SK-N-SH (cell line): ENCODE data around the gene KAT14.

Source experiments
- EZH2phosphoT487 ChIP-seq: fragments of 200-600 bp; sonication (generic); IDR thresholded peaks from 2 replicates; pipeline ENCODE4 v1.6.1; 2017; ENCODE audit warnings: low read depth, mixed run types, mild to moderate bottlenecking, antibody characterized with exemption, moderate library complexity, borderline replicate concordance
- FOSL2 ChIP-seq: IDR thresholded peaks from 2 replicates; pipeline ENCODE4 v1.4.0; 2012; ENCODE audit warnings: low read depth, mild to moderate bottlenecking, moderate library complexity, borderline replicate concordance
- GATA2 ChIP-seq: sonication (generic); formaldehyde crosslinking; IDR thresholded peaks from 2 replicates; pipeline ENCODE4 v1.5.0; 2020; ENCODE audit warnings: mild to moderate bottlenecking, missing genetic modification reagents
- JUND ChIP-seq: IDR thresholded peaks from 2 replicates; pipeline ENCODE4 v1.4.0; 2012
- MEF2A ChIP-seq: IDR thresholded peaks from 2 replicates; pipeline ENCODE4 v1.4.0; 2012; ENCODE audit warnings: low read depth, borderline replicate concordance
- NFIC ChIP-seq: IDR thresholded peaks from 2 replicates; pipeline ENCODE4 v1.4.0; 2012; ENCODE audit warnings: borderline replicate concordance
- POLR2AphosphoS5 ChIP-seq: IDR thresholded peaks from 2 replicates; pipeline ENCODE4 v1.6.1; 2012; ENCODE audit warnings: low read depth, low read length
- RXRA ChIP-seq: IDR thresholded peaks from 2 replicates; pipeline ENCODE4 v1.4.0; 2012; ENCODE audit warnings: low read depth, mild to moderate bottlenecking, borderline replicate concordance
- TF ChIP-seq, protein P1 (sequence below): IDR thresholded peaks from 2 replicates; pipeline ENCODE4 v1.4.0; 2012; ENCODE audit warnings: low read depth
- TF ChIP-seq, protein P2 (sequence below): fragments of 200-600 bp; sonication (generic); IDR thresholded peaks from 2 replicates; pipeline ENCODE4 v1.6.1; 2017; ENCODE audit warnings: antibody characterized with exemption, mild to moderate bottlenecking, moderate library complexity

DNA sequence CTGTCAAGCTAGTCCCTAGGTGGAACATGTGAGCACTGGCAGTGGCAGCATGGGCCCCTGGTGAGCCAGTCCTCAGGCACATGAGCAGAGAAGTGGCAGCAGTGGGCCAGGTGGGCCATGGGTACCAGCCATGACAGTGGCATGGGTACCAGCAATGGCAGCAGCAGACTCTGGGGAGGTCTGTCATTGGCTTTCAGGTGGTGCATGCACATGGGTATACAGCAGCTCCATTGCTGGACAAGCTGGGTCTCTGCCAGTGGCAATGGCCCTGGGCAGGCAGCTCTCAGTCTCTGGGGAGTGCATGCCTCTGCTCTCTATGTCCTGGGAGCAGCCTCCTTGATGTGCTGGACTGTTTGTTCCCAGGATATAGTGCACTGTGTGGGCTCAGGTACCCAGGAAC, 65.3 kb downstream of the KAT14 start:
- TF ChIP-seq MEF2A (no peak), RXRA (no peak), JUND (no peak), EZH2phosphoT487 (no peak), NFIC (no peak), POLR2AphosphoS5 (no peak), FOSL2 (no peak), GATA2 (CRISPR knock-in tag) (no peak)
- TF ChIP-seq, protein P1, sequence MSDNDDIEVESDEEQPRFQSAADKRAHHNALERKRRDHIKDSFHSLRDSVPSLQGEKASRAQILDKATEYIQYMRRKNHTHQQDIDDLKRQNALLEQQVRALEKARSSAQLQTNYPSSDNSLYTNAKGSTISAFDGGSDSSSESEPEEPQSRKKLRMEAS = no peak
- TF ChIP-seq, protein P2, sequence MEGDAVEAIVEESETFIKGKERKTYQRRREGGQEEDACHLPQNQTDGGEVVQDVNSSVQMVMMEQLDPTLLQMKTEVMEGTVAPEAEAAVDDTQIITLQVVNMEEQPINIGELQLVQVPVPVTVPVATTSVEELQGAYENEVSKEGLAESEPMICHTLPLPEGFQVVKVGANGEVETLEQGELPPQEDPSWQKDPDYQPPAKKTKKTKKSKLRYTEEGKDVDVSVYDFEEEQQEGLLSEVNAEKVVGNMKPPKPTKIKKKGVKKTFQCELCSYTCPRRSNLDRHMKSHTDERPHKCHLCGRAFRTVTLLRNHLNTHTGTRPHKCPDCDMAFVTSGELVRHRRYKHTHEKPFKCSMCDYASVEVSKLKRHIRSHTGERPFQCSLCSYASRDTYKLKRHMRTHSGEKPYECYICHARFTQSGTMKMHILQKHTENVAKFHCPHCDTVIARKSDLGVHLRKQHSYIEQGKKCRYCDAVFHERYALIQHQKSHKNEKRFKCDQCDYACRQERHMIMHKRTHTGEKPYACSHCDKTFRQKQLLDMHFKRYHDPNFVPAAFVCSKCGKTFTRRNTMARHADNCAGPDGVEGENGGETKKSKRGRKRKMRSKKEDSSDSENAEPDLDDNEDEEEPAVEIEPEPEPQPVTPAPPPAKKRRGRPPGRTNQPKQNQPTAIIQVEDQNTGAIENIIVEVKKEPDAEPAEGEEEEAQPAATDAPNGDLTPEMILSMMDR = no peak
